HFFc6 (cell line): ENCODE measurements around the gene TDRD1. TPM values are rescaled to one million over a fixed set of nuclear protein-coding genes. Genes with fewer than 3 reads are reported as not detected.

Experiments
- DNase-seq: peaks from one replicate; pipeline ENCODE4 v3.0.0-alpha.2; 2018
- H3K27ac Mint-ChIP-seq: 2 replicates; pipeline ENCODE4 v1.8.0; 2020; ENCODE audit warnings: mild to moderate bottlenecking, mixed read lengths
- H3K27me3 Mint-ChIP-seq: 2 replicates; pipeline ENCODE4 v1.8.0; 2021; ENCODE audit warnings: mild to moderate bottlenecking, moderate library complexity, mixed read lengths; ENCODE audit not compliant: insufficient read depth
- H3K36me3 Mint-ChIP-seq: 2 replicates; pipeline ENCODE4 v1.8.0; 2021; ENCODE audit warnings: low read depth, mixed read lengths
- H3K4me1 Mint-ChIP-seq: 2 replicates; pipeline ENCODE4 v1.8.0; 2020; ENCODE audit warnings: low read depth, mixed read lengths
- H3K4me3 Mint-ChIP-seq: 2 replicates; pipeline ENCODE4 v1.8.0; 2020; ENCODE audit warnings: mild to moderate bottlenecking, moderate library complexity, mixed read lengths
- H3K9me3 Mint-ChIP-seq: 2 replicates; pipeline ENCODE4 v1.8.0; 2020; ENCODE audit warnings: mild to moderate bottlenecking, mixed read lengths
- total RNA-seq, 6 experiments: library from RNA; stranded (reverse); fragmentation: NEBNext Ultra II Directional; extraction: Animal tissue kit (Norgen Biotek cat#: 25700); gene quantifications; 2 replicates in 1 of 6; 3 replicates in 5 of 6; pipeline ENCODE4 v1.2.3, GENCODE V29; 2021
- TF ChIP-seq, protein P1 (sequence below): fragments of 200-600 bp; sonication (generic); IDR thresholded peaks from 2 replicates; pipeline ENCODE4 v1.5.0; 2021; ENCODE audit warnings: antibody characterized with exemption, mild to moderate bottlenecking

TDRD1 gene
- total RNA-seq, 6 experiments from 2014 or later, result not detected

DNA sequence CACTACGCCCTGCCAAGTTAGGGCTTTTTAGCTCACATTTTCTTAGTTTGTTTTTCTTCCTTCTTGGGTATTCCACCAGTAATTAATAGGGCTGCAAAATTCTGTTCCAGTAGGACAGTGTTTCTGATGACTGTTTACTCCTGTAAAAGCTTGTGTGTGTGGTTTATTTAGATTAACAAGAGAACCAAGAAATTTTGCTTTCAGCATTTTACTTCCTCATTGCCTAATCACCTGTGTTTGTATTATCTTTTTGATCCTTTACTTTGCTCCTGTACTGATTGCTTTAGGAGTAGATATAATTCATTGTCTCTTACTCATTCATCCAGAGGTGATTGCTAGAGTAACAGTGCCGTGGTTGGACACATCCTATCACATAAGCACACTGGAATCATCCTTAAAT, 27.7 kb downstream of the TDRD1 start:
- TF ChIP-seq, protein P1, sequence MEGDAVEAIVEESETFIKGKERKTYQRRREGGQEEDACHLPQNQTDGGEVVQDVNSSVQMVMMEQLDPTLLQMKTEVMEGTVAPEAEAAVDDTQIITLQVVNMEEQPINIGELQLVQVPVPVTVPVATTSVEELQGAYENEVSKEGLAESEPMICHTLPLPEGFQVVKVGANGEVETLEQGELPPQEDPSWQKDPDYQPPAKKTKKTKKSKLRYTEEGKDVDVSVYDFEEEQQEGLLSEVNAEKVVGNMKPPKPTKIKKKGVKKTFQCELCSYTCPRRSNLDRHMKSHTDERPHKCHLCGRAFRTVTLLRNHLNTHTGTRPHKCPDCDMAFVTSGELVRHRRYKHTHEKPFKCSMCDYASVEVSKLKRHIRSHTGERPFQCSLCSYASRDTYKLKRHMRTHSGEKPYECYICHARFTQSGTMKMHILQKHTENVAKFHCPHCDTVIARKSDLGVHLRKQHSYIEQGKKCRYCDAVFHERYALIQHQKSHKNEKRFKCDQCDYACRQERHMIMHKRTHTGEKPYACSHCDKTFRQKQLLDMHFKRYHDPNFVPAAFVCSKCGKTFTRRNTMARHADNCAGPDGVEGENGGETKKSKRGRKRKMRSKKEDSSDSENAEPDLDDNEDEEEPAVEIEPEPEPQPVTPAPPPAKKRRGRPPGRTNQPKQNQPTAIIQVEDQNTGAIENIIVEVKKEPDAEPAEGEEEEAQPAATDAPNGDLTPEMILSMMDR, result no peak
- Mint-ChIP-seq H3K27me3 (peaks cover 22% of the 10 kb centered on the region), H3K4me1 (no peaks in the 10 kb centered on the region), H3K27ac (no peak overlapping the region), H3K4me3 (no peak overlapping the region), H3K9me3 (no peaks in the 10 kb centered on the region), H3K36me3 (no peaks in the 10 kb centered on the region)
- no peak for DNase-seq

DNA sequence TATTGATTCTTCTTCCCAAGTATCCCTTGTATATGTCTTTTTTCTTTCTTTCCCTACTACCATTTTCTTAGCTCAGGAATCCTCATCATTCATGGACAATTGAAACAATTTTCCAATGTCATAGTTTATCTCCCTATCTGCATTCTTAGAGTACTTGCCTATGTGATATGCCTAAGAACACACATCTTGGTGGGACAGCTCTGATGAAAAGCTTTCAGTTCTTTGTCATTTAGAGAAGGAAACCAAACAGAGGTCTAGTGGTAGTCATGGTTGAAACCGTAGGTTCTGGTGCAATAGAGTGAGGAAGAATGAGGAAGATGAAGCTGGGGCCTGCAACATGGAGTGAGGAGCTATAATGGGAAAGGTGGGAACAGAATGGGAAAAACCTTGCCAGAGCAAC, 28.2 kb downstream of the TDRD1 start:
- H3K27me3 Mint-ChIP-seq, result peaks cover 22% of the 10 kb centered on the region
- no peaks in the 10 kb centered on the region for H3K9me3 Mint-ChIP-seq
- no peaks in the 10 kb centered on the region for H3K36me3 Mint-ChIP-seq

DNA sequence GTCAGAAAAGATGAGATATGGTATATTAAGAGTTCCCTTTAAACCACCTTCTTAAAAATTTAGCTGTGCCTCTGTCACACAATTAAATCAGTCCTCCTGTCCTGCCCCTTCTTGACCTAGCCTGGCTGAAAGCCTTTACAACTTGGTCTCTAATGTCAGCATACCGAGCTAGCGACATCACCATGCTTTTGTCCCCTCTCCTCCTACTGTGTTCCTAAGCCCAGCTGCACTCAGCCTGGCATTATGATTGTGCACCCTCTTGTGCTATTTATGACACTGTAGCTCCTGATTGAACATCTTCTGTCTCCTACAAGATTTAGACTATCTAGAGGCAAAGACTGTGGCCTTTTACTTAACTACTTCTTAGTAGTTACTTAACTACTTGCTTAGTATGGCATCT, 29.2 kb downstream of the TDRD1 start:
- TF ChIP-seq, protein P1, result no peak
- Mint-ChIP-seq H3K36me3 (no peaks in the 10 kb centered on the region), H3K27me3 (peaks cover 22% of the 10 kb centered on the region), H3K27ac (no peak overlapping the region), H3K4me3 (no peak overlapping the region), H3K4me1 (no peaks in the 10 kb centered on the region), H3K9me3 (no peaks in the 10 kb centered on the region)
- DNase-seq, result no peak

More for the DNA sequence above, 28.2 kb downstream of the TDRD1 start:
- TF ChIP-seq, protein P1, result no peak
- Mint-ChIP-seq H3K4me3 (no peak overlapping the region), H3K27ac (no peak overlapping the region), H3K4me1 (no peaks in the 10 kb centered on the region)
- no peak for DNase-seq

DNA sequence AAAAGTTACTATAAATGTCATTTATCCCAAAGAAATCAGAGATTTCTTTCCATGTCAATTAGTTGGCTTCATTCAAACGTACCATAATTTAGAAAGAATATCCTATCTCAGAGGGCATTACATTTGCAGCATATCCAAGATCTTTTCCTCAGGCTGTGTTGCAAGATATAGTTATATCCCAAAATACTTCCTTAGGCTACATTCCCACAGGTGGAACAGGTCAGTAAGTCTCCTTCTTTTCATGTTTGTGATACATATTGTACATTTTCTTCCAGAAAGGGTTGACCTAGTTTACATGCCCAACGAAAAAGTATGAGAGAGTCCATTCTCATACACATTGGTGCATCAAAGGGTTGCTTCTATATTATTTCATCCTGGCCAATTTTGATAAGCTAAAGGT, 33.0 kb downstream of the TDRD1 start:
- Mint-ChIP-seq H3K27ac (no peak overlapping the region), H3K4me1 (no peaks in the 10 kb centered on the region), H3K9me3 (no peaks in the 10 kb centered on the region), H3K36me3 (no peaks in the 10 kb centered on the region), H3K27me3 (peaks cover 15% of the 10 kb centered on the region), H3K4me3 (no peak overlapping the region)
- TF ChIP-seq, protein P1, result no peak
- DNase-seq, result no peak

DNA sequence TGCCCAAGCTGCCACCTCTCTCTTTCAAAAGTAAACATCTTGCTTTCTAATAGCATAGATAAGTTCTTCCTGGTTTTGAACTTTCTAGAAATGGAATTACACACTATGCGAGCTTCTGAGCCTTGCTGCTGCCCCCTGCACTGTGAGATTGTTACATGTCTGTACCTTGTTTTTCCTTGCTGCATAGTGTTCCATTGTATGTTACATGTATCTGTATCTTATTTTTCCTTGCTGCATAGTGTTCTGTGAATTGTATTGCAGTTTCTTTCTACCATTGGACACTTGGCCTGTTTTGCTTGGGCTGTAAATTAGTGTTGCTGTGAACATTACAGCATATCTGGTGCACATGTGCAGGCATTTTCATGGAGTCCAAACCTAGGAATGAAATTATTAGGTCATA, 35.9 kb downstream of the TDRD1 start:
- TF ChIP-seq, protein P1, result no peak
- Mint-ChIP-seq H3K36me3 (no peaks in the 10 kb centered on the region), H3K27ac (no peak overlapping the region), H3K4me1 (no peaks in the 10 kb centered on the region), H3K4me3 (no peak overlapping the region), H3K27me3 (peaks cover 14% of the 10 kb centered on the region; the same call in 1 of the 2 replicates), H3K9me3 (no peaks in the 10 kb centered on the region)
- no peak for DNase-seq

DNA sequence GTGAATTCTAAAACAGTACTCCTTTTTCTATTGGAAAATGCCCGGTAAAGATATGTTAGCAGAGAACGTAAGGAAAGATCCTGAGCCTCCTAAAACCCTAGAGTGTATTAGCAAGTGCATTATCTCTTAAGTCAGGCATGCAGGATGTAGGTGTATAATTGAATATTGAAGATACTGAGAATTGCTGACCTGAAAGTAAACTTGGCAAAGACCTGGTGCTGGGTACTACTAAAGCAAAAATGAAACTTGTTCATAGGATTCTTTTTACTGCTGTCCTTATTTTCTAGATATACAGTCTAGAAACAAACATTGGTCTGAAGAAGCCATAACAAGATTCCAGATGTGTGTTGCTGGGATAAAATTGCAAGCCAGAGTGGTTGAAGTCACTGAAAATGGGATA, 41.1 kb downstream of the TDRD1 start:
- Mint-ChIP-seq H3K4me1 (no peaks in the 10 kb centered on the region), H3K27me3 (peaks cover 18% of the 10 kb centered on the region), H3K36me3 (no peaks in the 10 kb centered on the region)

More for the DNA sequence above, 41.1 kb downstream of the TDRD1 start:
- TF ChIP-seq, protein P1, result no peak
- no peak overlapping the region for H3K27ac Mint-ChIP-seq
- no peak for DNase-seq
- no peaks in the 10 kb centered on the region for H3K9me3 Mint-ChIP-seq
- H3K4me3 Mint-ChIP-seq, result no peak overlapping the region
